ENCODE results near the gene SORCS2.

GRCh38 chr4:7202411-7202810 is 10.1 kb downstream of the SORCS2 start:
- TF ChIP-seq CTCF (IDR thresholded peaks at IDR 0.05; ENCODE audit: borderline replicate concordance, extremely low read depth, low read length, poor library complexity, severe bottlenecking) (no peak), EZH2 (IDR thresholded peaks at IDR 0.05; ENCODE audit: borderline replicate concordance, low read depth, low read length, severe bottlenecking) (no peak)
